PC-9 (cell line): ENCODE data around the gene CMTM5. TPM values are rescaled to one million over a fixed set of nuclear protein-coding genes. Genes with fewer than 3 reads are reported as not detected.

Experiments
- BruUV-seq: library from RNA; stranded (reverse); fragments of 400-500 nt; replicated peaks from 2 replicates; lab custom pipeline; 2021; lab: Mats Ljungman, UMichigan
- CTCF ChIA-PET: fragments of 300-600 bp; sonication (Branson Sonifier 250); formaldehyde crosslinking; loops from one replicate; lab custom pipeline; 2022; ENCODE audit warnings: antibody characterized with exemption; lab: Charles Lee
- POLR2A ChIA-PET: fragments of 300-600 bp; sonication (Branson Sonifier 250); formaldehyde crosslinking; loops from one replicate; lab custom pipeline; 2022; ENCODE audit warnings: antibody characterized with exemption; ENCODE audit not compliant: unreplicated experiment; lab: Charles Lee
- DNase-seq, 2 experiments: peaks; one replicate each; pipeline versions ENCODE4 v3.0.0 to v3.0.0-alpha.2; 2015 to 2022; ENCODE audit warnings: mixed read lengths in 1 of 2
- H2AFZ ChIP-seq: fragments of 200-600 bp; sonication (generic); 2 replicates; pipeline ENCODE4 v1.8.1; 2017; ENCODE audit warnings: antibody characterized with exemption
- H3F3A ChIP-seq: fragments of 200-600 bp; sonication (generic); 2 replicates; pipeline ENCODE4 v1.8.1; 2017; ENCODE audit warnings: antibody characterized with exemption, mild to moderate bottlenecking, low read depth; ENCODE audit not compliant: insufficient read depth
- H3K27ac ChIP-seq: fragments of 200-600 bp; sonication (generic); 2 replicates; pipeline ENCODE4 v1.6.1; 2016; ENCODE audit warnings: mixed run types
- H3K27me3 ChIP-seq: fragments of 200-600 bp; sonication (generic); 2 replicates; pipeline ENCODE4 v1.6.1; 2016; ENCODE audit warnings: low read depth, mixed run types; ENCODE audit not compliant: insufficient read depth
- H3K36me3 ChIP-seq: fragments of 200-600 bp; sonication (generic); 2 replicates; pipeline ENCODE4 v1.6.1; 2016; ENCODE audit warnings: low read depth, mixed run types
- H3K4me1 ChIP-seq: fragments of 200-600 bp; sonication (generic); replicated peaks from 2 replicates; pipeline ENCODE4 v1.6.1; 2016; ENCODE audit warnings: mixed run types; ENCODE audit not compliant: insufficient read depth
- H3K4me2 ChIP-seq: fragments of 200-600 bp; sonication (generic); 2 replicates; pipeline ENCODE4 v1.6.1; 2017; ENCODE audit warnings: mixed run types
- H3K4me3 ChIP-seq: fragments of 200-600 bp; sonication (generic); 2 replicates; pipeline ENCODE4 v1.6.1; 2016; ENCODE audit warnings: mixed run types
- H3K79me2 ChIP-seq: fragments of 200-600 bp; sonication (generic); 2 replicates; pipeline ENCODE4 v1.6.1; 2017; ENCODE audit warnings: low read depth, mixed run types
- H3K9me2 ChIP-seq: fragments of 200-600 bp; sonication (generic); 2 replicates; pipeline ENCODE4 v1.8.1; 2017; ENCODE audit warnings: mild to moderate bottlenecking; ENCODE audit not compliant: insufficient read depth
- H3K9me3 ChIP-seq: fragments of 200-600 bp; sonication (generic); 2 replicates; pipeline ENCODE4 v1.8.1; 2016; ENCODE audit warnings: low read depth; ENCODE audit not compliant: insufficient read depth
- H4K20me1 ChIP-seq: fragments of 200-600 bp; sonication (generic); 2 replicates; pipeline ENCODE4 v1.8.1; 2017; ENCODE audit not compliant: insufficient read depth
- CTCF ChIP-seq: fragments of 200-600 bp; sonication (generic); conservative IDR thresholded peaks from 2 replicates; pipeline ENCODE4 v1.6.1; 2017; ENCODE audit warnings: mixed run types, antibody characterized with exemption, mild to moderate bottlenecking, moderate library complexity
- EZH2 ChIP-seq: fragments of 200-600 bp; sonication (generic); IDR thresholded peaks from 2 replicates; pipeline ENCODE4 v1.8.0; 2017; ENCODE audit warnings: antibody characterized with exemption, low read depth
- intact Hi-C: fragments of 100-400 bp; cut with micrococcal nuclease; formaldehyde crosslinking; loops from one replicate; pipeline ENCODE4 v1.10.0; 2022; ENCODE audit not compliant: unreplicated experiment
- total RNA-seq: library from RNA; stranded (reverse); gene quantifications from 2 replicates; pipeline ENCODE4 v1.2.3, GENCODE V29; 2021

Gene CMTM5
- total RNA-seq, 1 experiment from 2014 or later: not detected

DNA sequence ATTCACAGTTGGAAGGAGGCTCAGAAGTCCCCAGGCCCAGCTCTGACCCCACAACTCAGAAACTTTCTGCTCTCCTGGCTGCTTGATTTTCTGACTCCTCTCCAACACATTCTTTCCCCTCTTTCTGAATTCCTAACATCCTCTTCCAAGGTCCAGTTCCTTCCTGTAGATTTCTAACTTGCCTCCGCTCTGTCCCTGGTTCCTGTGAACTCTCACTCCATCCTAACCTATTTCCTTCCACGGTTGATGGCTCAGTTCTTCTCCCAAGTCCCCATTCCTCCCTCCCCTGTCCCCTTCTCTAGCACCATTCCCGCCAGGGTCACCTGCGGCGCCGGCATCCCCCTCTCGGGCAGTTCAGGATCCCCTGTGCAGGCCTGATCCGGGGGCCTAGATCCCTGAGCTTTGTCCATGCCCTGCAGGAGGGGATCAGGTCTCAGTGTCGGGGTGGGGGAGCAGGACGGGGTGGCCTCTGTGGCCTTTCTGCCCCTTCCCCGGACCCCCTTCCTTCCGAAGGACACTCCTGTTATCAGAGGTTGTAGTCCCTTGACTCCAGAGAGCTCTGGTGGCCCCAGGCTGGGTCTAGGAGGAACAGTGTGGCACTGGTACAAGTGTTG is 18.2 kb upstream of the CMTM5 start:
- Histone ChIP-seq H3F3A (no peaks in the 10 kb centered on the region), H3K4me3 (no peak overlapping the region), H3K27me3 (peaks cover 74% of the 10 kb centered on the region), H3K79me2 (no peaks in the 10 kb centered on the region), H4K20me1 (no peaks in the 10 kb centered on the region), H3K27ac (no peak overlapping the region), H3K4me1 (no peaks in the 10 kb centered on the region), H3K36me3 (no peaks in the 10 kb centered on the region), H3K9me2 (no peaks in the 10 kb centered on the region), H2AFZ (no peak overlapping the region), H3K9me3 (no peaks in the 10 kb centered on the region), H3K4me2 (no peak overlapping the region)
- TF ChIP-seq EZH2: no peak
- TF ChIP-seq CTCF: no peak
- ChIA-PET POLR2A (no interaction called here), CTCF (no interaction called here)
- DNase-seq: no peak
- intact Hi-C loops: no loop called here
- no TSS peak for BruUV-seq

DNA sequence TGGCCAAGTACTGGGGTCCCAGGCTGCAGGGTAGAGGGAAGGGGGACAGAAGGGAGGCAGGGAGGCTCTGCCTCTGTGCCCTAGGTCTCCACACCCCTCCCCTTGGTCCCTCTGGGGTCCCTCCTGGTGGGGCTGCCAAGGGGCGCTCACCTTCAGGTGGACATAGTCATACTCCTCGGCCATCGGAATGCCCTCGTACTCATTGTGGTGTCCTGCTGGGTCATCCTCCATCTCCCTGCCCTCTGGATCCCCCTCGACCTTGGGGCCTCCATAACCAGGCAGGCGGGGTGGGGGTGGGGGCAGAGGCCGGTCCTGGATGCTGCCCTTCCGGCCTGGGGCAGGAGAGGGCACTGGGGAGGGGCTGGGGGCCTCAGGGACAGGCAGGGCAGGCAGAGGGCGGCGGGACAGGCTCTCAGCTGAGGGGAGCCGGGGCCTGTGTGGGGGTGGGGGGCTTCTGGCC is 17.6 kb upstream of the CMTM5 start:
- no TSS peak for BruUV-seq
- intact Hi-C loops: no loop called here
- no peaks in the 10 kb centered on the region for H3K79me2 ChIP-seq
- ChIA-PET POLR2A (no interaction called here), CTCF (no interaction called here)
- no peak overlapping the region for H3K4me3 ChIP-seq
- H2AFZ ChIP-seq: no peak overlapping the region
- peaks cover 80% of the 10 kb centered on the region for H3K27me3 ChIP-seq
- H3K9me3 ChIP-seq: no peaks in the 10 kb centered on the region
- no peak for DNase-seq
- H3K27ac ChIP-seq: no peak overlapping the region
- no peaks in the 10 kb centered on the region for H3K9me2 ChIP-seq
- no peaks in the 10 kb centered on the region for H3K4me1 ChIP-seq
- H3K36me3 ChIP-seq: no peaks in the 10 kb centered on the region
- no peak for TF ChIP-seq EZH2
- no peak for TF ChIP-seq CTCF
- H3F3A ChIP-seq: no peaks in the 10 kb centered on the region
- no peaks in the 10 kb centered on the region for H4K20me1 ChIP-seq
- H3K4me2 ChIP-seq: no peak overlapping the region

DNA sequence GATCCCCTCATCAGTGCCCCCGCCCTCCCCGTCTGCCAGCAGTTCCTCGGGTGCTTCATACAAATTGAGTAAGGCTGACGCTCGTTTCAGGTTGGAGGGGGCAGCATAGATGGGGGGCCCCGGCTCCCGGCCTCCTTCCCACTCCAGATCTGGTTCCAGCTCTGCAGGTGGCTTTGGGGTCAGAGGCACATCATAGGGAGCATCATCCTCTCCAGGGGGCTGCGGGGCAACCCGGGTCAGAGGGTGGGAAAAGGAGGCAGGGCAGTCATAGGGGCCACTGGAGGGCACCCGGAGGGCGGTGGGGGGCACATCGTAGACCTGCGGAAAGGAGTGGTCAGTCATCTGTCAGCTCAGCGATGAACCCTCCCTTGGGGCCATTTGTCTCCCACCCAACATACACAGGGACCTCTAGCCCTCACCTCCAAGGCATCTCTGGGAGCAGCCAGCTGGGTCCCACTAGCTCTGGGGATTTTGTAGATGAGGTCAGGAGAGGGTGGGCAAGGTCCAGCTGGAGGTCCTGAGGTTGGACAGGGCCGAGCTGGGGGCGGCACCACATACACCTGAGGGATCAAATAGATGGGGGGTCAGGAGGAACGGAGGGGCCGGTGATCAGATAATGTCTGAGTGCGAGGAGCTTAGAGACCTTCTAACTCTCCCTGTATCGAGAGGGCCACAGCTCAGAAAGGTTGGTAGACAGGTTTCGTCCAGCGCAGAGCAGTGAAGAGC is 17.0 kb upstream of the CMTM5 start:
- Histone ChIP-seq H3K27me3 (peaks cover 80% of the 10 kb centered on the region), H4K20me1 (no peaks in the 10 kb centered on the region), H3K4me1 (no peaks in the 10 kb centered on the region), H2AFZ (no peak overlapping the region), H3F3A (no peaks in the 10 kb centered on the region), H3K4me3 (no peak overlapping the region), H3K9me2 (no peaks in the 10 kb centered on the region), H3K4me2 (no peak overlapping the region), H3K9me3 (no peaks in the 10 kb centered on the region), H3K36me3 (no peaks in the 10 kb centered on the region), H3K79me2 (no peaks in the 10 kb centered on the region), H3K27ac (no peak overlapping the region)
- POLR2A ChIA-PET: no interaction called here
- DNase-seq: no peak
- BruUV-seq: no TSS peak
- intact Hi-C loops: no loop called here
- no peak for TF ChIP-seq CTCF
- no peak for TF ChIP-seq EZH2
- CTCF ChIA-PET: no interaction called here
